B cell (primary cell): ENCODE measurements around the gene EIF1AX.

ENCODE experiments used
- CTCF ChIP-seq: fragments of 200-600 bp; IDR thresholded peaks from one replicate; pipeline ENCODE4 v1.8.0; 2022; ENCODE audit warnings: antibody characterized with exemption, mild to moderate bottlenecking
- EZH2 ChIP-seq: IDR thresholded peaks from 2 replicates; pipeline ENCODE4 v1.6.1; 2012; ENCODE audit warnings: borderline replicate concordance, low read depth, mild to moderate bottlenecking, moderate library complexity, low read length; ENCODE audit not compliant: insufficient read depth, poor library complexity, severe bottlenecking

DNA sequence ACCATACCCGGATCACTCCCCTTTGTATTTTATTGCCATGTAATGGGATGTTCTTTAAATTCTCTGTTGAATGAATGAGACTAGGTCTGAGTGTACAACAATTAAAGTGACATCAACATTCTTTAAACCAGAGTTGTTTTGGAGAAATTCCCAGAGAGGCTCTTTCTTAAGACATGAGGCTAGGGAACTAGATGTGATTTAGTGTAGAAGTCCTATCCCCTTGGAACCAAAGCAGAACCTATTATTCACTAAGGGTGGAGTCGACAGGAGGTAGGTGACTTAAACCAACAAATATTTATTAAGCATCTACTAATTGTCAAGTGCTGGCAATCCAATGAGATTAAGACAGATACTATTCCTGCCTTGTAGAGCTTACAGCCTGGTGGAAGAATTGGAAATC lies 1.7 kb downstream of the EIF1AX start:
- TF ChIP-seq EZH2, result no peak
- no peak for TF ChIP-seq CTCF
